GM12878 (cell line): ENCODE data around the gene HJV. TPM values are rescaled to one million over a fixed set of nuclear protein-coding genes. Genes with fewer than 3 reads are reported as not detected.

Experiments used
- ATAC-seq: fragments of 200-7000 bp; cut with Tn5 transposase; 3 replicates; pipeline ENCODE4 v1.9.1; 2020; ENCODE audit warnings: mild to moderate bottlenecking, moderate library complexity
- BruUV-seq: library from RNA; stranded (reverse); fragments of 400-500 nt; replicated peaks from 2 replicates; lab custom pipeline; 2021; lab: Mats Ljungman, UMichigan
- CTCF ChIA-PET: fragments of 300-600 bp; sonication (Branson Sonifier 250); formaldehyde crosslinking; extraction: SDS; loops from one replicate; lab custom pipeline; 2021; ENCODE audit warnings: inconsistent platforms; lab: Yijun Ruan, JAX
- POLR2A ChIA-PET: fragments of 350-600 bp; formaldehyde crosslinking; extraction: SDS; loops from one replicate; lab custom pipeline; 2021; ENCODE audit warnings: inconsistent platforms; lab: Charles Lee
- RAD21 ChIA-PET: fragments of 300-600 bp; sonication (Branson Sonifier 250); formaldehyde crosslinking; loops from one replicate; lab custom pipeline; 2023; ENCODE audit warnings: antibody characterized with exemption; ENCODE audit not compliant: unreplicated experiment; lab: Charles Lee
- SMC1A ChIA-PET: fragments of 300-600 bp; sonication (Branson Sonifier 250); formaldehyde crosslinking; loops from one replicate; lab custom pipeline; 2023; ENCODE audit not compliant: unreplicated experiment, uncharacterized antibody; lab: Charles Lee
- DNase-seq: peaks from one replicate; pipeline ENCODE4 v3.0.0-alpha.2; 2011; ENCODE audit warnings: low read depth, low spot score
- FAIRE-seq: peaks from 3 replicates; lab custom pipeline; 2011; peaks lifted over from hg19 to GRCh38; lab: Jason Lieb, UNC
- H2AFZ ChIP-seq: 2 replicates; pipeline ENCODE4 v1.6.0; 2011; ENCODE audit warnings: low read depth, low read length, control low read depth; ENCODE audit not compliant: control insufficient read depth
- H3K27ac ChIP-seq: 2 replicates; pipeline ENCODE4 v1.5.1; 2011; ENCODE audit warnings: control low read depth; ENCODE audit not compliant: control insufficient read depth, insufficient read depth
- H3K27me3 ChIP-seq, 2 experiments: replicated peaks in 1 of 2; 2 replicates each; pipeline versions ENCODE4 v1.6.0 to v1.6.1; 2011; ENCODE audit warnings: low read length in 1 of 2; ENCODE audit not compliant: control insufficient read depth in 2 of 2, insufficient read depth in 2 of 2
- H3K36me3 ChIP-seq, 2 experiments: 2 replicates each; pipeline ENCODE4 v1.5.1; 2011; ENCODE audit warnings: low read length in 1 of 2; ENCODE audit not compliant: control insufficient read depth in 2 of 2, insufficient read depth in 2 of 2
- H3K4me1 ChIP-seq: 2 replicates; pipeline ENCODE4 v1.6.1; 2011; ENCODE audit warnings: mild to moderate bottlenecking, low read length, moderate library complexity, mixed read lengths; ENCODE audit not compliant: control insufficient read depth, insufficient read depth
- H3K4me2 ChIP-seq: 2 replicates; pipeline ENCODE4 v1.6.0; 2011; ENCODE audit warnings: control low read depth; ENCODE audit not compliant: control insufficient read depth, insufficient read depth
- H3K4me3 ChIP-seq: fragments of 200-600 bp; sonication (generic); 2 replicates; pipeline ENCODE4 v1.5.1; 2016
- H3K79me2 ChIP-seq: 2 replicates; pipeline ENCODE4 v1.6.0; 2011; ENCODE audit warnings: low read length; ENCODE audit not compliant: control insufficient read depth, insufficient read depth
- H3K9ac ChIP-seq: 2 replicates; pipeline ENCODE4 v1.8.0; 2011; ENCODE audit warnings: low read length, control low read depth, mixed read lengths; ENCODE audit not compliant: control insufficient read depth, insufficient read depth
- H3K9me3 ChIP-seq: replicated peaks from 3 replicates; pipeline ENCODE4 v1.5.1; 2011; ENCODE audit warnings: mild to moderate bottlenecking, low read length; ENCODE audit not compliant: control insufficient read depth, insufficient read depth
- H4K20me1 ChIP-seq: 2 replicates; pipeline ENCODE4 v1.6.0; 2011; ENCODE audit not compliant: control insufficient read depth, insufficient read depth
- ATF3 ChIP-seq: IDR thresholded peaks from 2 replicates; pipeline ENCODE4 v1.6.1; 2011; ENCODE audit warnings: low read depth, mild to moderate bottlenecking, low read length, moderate library complexity, borderline replicate concordance; ENCODE audit errors: extremely low read depth
- HDAC6 ChIP-seq: fragments of 200-600 bp; sonication (generic); IDR thresholded peaks from one replicate; pipeline ENCODE4 v1.8.0; 2017; ENCODE audit warnings: antibody characterized with exemption; ENCODE audit not compliant: unreplicated experiment
- JUND ChIP-seq: IDR thresholded peaks from 2 replicates; pipeline ENCODE4 v1.6.1; 2012; ENCODE audit warnings: low read depth, mild to moderate bottlenecking, low read length, improper control_type of control experiment, moderate library complexity
- MEF2B ChIP-seq: fragments of 450-650 bp; IDR thresholded peaks from 2 replicates; pipeline ENCODE4 v1.6.1; 2018; ENCODE audit warnings: mild to moderate bottlenecking, moderate library complexity; ENCODE audit not compliant: partially characterized antibody, poor library complexity, severe bottlenecking
- NFYB ChIP-seq: IDR thresholded peaks from 2 replicates; pipeline ENCODE4 v1.6.1; 2011; ENCODE audit warnings: low read depth, mild to moderate bottlenecking, low read length, improper control_type of control experiment, moderate library complexity; ENCODE audit not compliant: insufficient read depth
- RAD51 ChIP-seq: fragments of 450-650 bp; IDR thresholded peaks from 2 replicates; pipeline ENCODE4 v1.6.1; 2016; ENCODE audit warnings: moderate library complexity, mild to moderate bottlenecking, inconsistent platforms
- RBBP5 ChIP-seq: fragments of 200-600 bp; sonication (generic); conservative IDR thresholded peaks from 2 replicates; pipeline ENCODE4 v1.6.1; 2016
- SUZ12 ChIP-seq: fragments of 200-600 bp; sonication (generic); IDR thresholded peaks from one replicate; pipeline ENCODE4 v1.6.1; 2018; ENCODE audit warnings: antibody characterized with exemption, mild to moderate bottlenecking; ENCODE audit not compliant: unreplicated experiment
- TARDBP ChIP-seq: IDR thresholded peaks from 2 replicates; pipeline ENCODE4 v1.6.1; 2016; ENCODE audit warnings: borderline replicate concordance
- TBL1XR1 ChIP-seq: IDR thresholded peaks from 2 replicates; pipeline ENCODE4 v1.6.1; 2012; ENCODE audit warnings: low read depth, low read length, improper control_type of control experiment
- USF2 ChIP-seq: IDR thresholded peaks from 2 replicates; pipeline ENCODE4 v1.6.1; 2011; ENCODE audit warnings: low read depth, low read length, improper control_type of control experiment, borderline replicate concordance
- WRNIP1 ChIP-seq: IDR thresholded peaks from 2 replicates; pipeline ENCODE4 v1.6.1; 2011; ENCODE audit warnings: low read depth, low read length, improper control_type of control experiment, borderline replicate concordance
- WGBS: methylation state at CpG from one replicate; pipeline ENCODE4 v1.1.6; 2016; ENCODE audit warnings: low lambda C conversion rate; ENCODE audit not compliant: insufficient replicate concordance, insufficient coverage; ENCODE audit errors: missing lambda C conversion rate; 5-methylcytosine and 5-hydroxymethylcytosine counted together
- in situ Hi-C: fragments of 300-500 bp; cut with MboI; formaldehyde crosslinking; loops from 9 replicates; pipeline ENCODE4 v1.14.3; 2018; ENCODE audit warnings: mixed read lengths
- intact Hi-C: fragments of 100-400 bp; cut with micrococcal nuclease; formaldehyde crosslinking; loops from one replicate; pipeline ENCODE4 v1.14.2; 2022; ENCODE audit not compliant: unreplicated experiment
- polyA plus RNA-seq, 11 experiments: library from polyadenylated mRNA; depleted of rRNA in 4 of 11; unstranded in 6 of 11; stranded (reverse) in 5 of 11; fragments of >200 nt; fragmentation: Nextera tagmentation in 4 of 11; fragmentation: Illumina TruSeq in 1 of 11; extraction: Ambion mirVana in 4 of 11; extraction: Trizol in 1 of 11; gene quantifications; 1 replicate in 1 of 11; 2 replicates in 10 of 11; pipeline versions ENCODE4 v1.2.1 to v1.2.3, GENCODE V29; 2011 to 2016; ENCODE audit warnings: inconsistent platforms in 2 of 11, missing spikeins in 2 of 11, low read depth in 1 of 11
- total RNA-seq, 4 experiments: library from RNA; depleted of rRNA in 3 of 4; stranded (reverse); fragments of >200 nt in 3 of 4; fragmentation: Illumina TruSeq in 1 of 4; extraction: Trizol in 1 of 4; gene quantifications; 2 replicates each; pipeline versions ENCODE4 v1.2.1 to v1.2.3, GENCODE V29; 2013 to 2021

The HJV gene
- total and polyA plus RNA-seq, 10 of the 15 experiments (the other 5 are each of a cell fraction or from before 2014, with no cell fraction given), result not detected

GRCh38 chr1:146007489-146008133, 13.9 kb downstream of the HJV start:
- FAIRE-seq (no peak), ATAC-seq (no peak), DNase-seq (no peak)
- Histone ChIP-seq H2AFZ (no peak overlapping the region), H3K27ac (no peak overlapping the region), H3K4me3 (no peak overlapping the region), H3K79me2 (no peaks in the 10 kb centered on the region), H3K9ac (no peak overlapping the region), H3K36me3 (no peaks in the 10 kb centered on the region), H3K4me1 (no peaks in the 10 kb centered on the region), H3K9me3 (no peaks in the 10 kb centered on the region), H3K27me3 (no peaks in the 10 kb centered on the region), H3K4me2 (no peak overlapping the region), H4K20me1 (no peaks in the 10 kb centered on the region)
- WGBS, result 56% methylated on average over 8 of the region's 8 CpGs
- TF ChIP-seq RBBP5, result no peak
- no peak for TF ChIP-seq TBL1XR1
- TF ChIP-seq MEF2B, result no peak
- in situ Hi-C loops (loop anchor here (5.0 kb wide), 2 partner anchors 35 to 160 kb away; partner anchors contain the start of gene NUDT17), intact Hi-C loops (loop anchor here (1.0 kb wide), 1 partner anchor 30 kb away; no protein-coding TSS in a partner anchor)
- CTCF ChIA-PET, result interaction anchor here (0.7 to 18.6 kb wide), 21 partner anchors 9 to 162 kb away, joined by 3 to 361 read pairs (median 5); partner anchors contain the start of genes ANKRD34A, HJV, NUDT17 and PIAS3
- POLR2A ChIA-PET, result interaction anchor here (1.0 to 3.4 kb wide), 8 partner anchors 14 to 80 kb away, joined by 3 to 26 read pairs (median 8); partner anchors contain the start of genes ANKRD34A, HJV, LIX1L and POLR3GL
- SMC1A ChIA-PET, result interaction anchor here (0.7 to 7.5 kb wide), 17 partner anchors 9 to 161 kb away, joined by 3 to 180 read pairs (median 5); partner anchors contain the start of genes ANKRD34A, HJV, NUDT17 and POLR3GL
- RAD21 ChIA-PET, result interaction anchor here (0.6 to 5.7 kb wide), 14 partner anchors 10 to 162 kb away, joined by 3 to 136 read pairs (median 3); partner anchors contain the start of genes ANKRD34A, NUDT17 and POLR3GL
- BruUV-seq, result no TSS peak

GRCh38 chr1:146001709-146002108, 19.8 kb downstream of the HJV start:
- CTCF ChIA-PET, result interaction anchor here (0.7 to 18.6 kb wide), 7 partner anchors 11 to 178 kb away, joined by 3 to 361 read pairs (median 3); partner anchors contain the start of genes POLR3C, RBM8A and RNF115
- in situ Hi-C loops, result no loop called here
- TF ChIP-seq WRNIP1, result no peak
- no peak for TF ChIP-seq USF2
- TF ChIP-seq ATF3, result no peak
- TF ChIP-seq RBBP5, result no peak
- no peak for TF ChIP-seq RAD51
- no peak for TF ChIP-seq SUZ12
- TF ChIP-seq TARDBP, result no peak
- no peak for TF ChIP-seq NFYB
- TF ChIP-seq JUND, result no peak
- TF ChIP-seq HDAC6, result no peak

More at GRCh38 chr1:146001709-146002108, 19.8 kb downstream of the HJV start:
- Histone ChIP-seq H3K4me2 (no peak overlapping the region), H3K79me2 (no peaks in the 10 kb centered on the region), H3K4me1 (peaks cover 8% of the 10 kb centered on the region), H3K27ac (no peak overlapping the region), H2AFZ (no peak overlapping the region), H3K27me3 (no peaks in the 10 kb centered on the region), H3K9ac (no peak overlapping the region), H3K9me3 (no peaks in the 10 kb centered on the region), H3K4me3 (no peak overlapping the region), H4K20me1 (no peaks in the 10 kb centered on the region), H3K36me3 (no peaks in the 10 kb centered on the region)
- ChIA-PET POLR2A (interaction anchor here (1.9 to 2.1 kb wide), 2 partner anchors 20 to 23 kb away, joined by 7 to 19 read pairs; no protein-coding TSS in a partner anchor), RAD21 (interaction anchor here (4.1 kb wide), 1 partner anchor 23 kb away, joined by 26 read pairs; no protein-coding TSS in a partner anchor), SMC1A (interaction anchor here (0.6 to 5.2 kb wide), 7 partner anchors 10 to 73 kb away, joined by 3 to 53 read pairs (median 4); partner anchors contain the start of genes ANKRD34A, LIX1L and POLR3GL)
- WGBS, result 94% methylated on average over 2 of the region's 2 CpGs
- intact Hi-C loops, result no loop called here
- BruUV-seq, result no TSS peak
- DNase-seq, result no peak
- FAIRE-seq, result no peak
- ATAC-seq, result no peak
